ENCODE data around the gene DNAH17.
"Not testable (repeated sequence)": the region's sequence is repeated elsewhere in the genome, so short reads cannot be mapped to it uniquely, and the experiment has no call there.

Gene DNAH17

GRCh38 chr17:78477913-78478756, 99.1 kb downstream of the DNAH17 start:
- FAIRE-seq (no peak), DNase-seq (ENCODE audit: insufficient read length, low spot score) (no peak)
- no peak for TF ChIP-seq POLR2A (IDR thresholded peaks at IDR 0.05; ENCODE audit: low read depth, low read length)

GRCh38 chr17:78476973-78477372, 100.2 kb downstream of the DNAH17 start:
- FAIRE-seq = no peak

GRCh38 chr17:78476149-78476548, 101.0 kb downstream of the DNAH17 start:
- no peak for TF ChIP-seq POLR2A (IDR thresholded peaks at IDR 0.05; ENCODE audit: low read depth, low read length)
- DNase-seq (ENCODE audit: insufficient read length, low spot score) = no peak
- FAIRE-seq = no peak

More at GRCh38 chr17:78476973-78477372, 100.2 kb downstream of the DNAH17 start:
- no peak for DNase-seq (ENCODE audit: insufficient read length, low spot score)
- TF ChIP-seq POLR2A (IDR thresholded peaks at IDR 0.05; ENCODE audit: low read depth, low read length) = no peak

GRCh38 chr17:78475211-78475610, 102.0 kb downstream of the DNAH17 start:
- no peak for TF ChIP-seq POLR2A (IDR thresholded peaks at IDR 0.05; ENCODE audit: low read depth, low read length)
- FAIRE-seq (no peak), DNase-seq (ENCODE audit: insufficient read length, low spot score) (no peak)

GRCh38 chr17:78474614-78475146, 102.5 kb downstream of the DNAH17 start:
- TF ChIP-seq POLR2A (IDR thresholded peaks at IDR 0.05; ENCODE audit: low read depth, low read length) = no peak
- FAIRE-seq = no peak
- no peak for DNase-seq (ENCODE audit: insufficient read length, low spot score)

GRCh38 chr17:78473951-78474613, 103.1 kb downstream of the DNAH17 start:
- FAIRE-seq = no peak
- no peak for DNase-seq (ENCODE audit: insufficient read length, low spot score)
- TF ChIP-seq POLR2A (IDR thresholded peaks at IDR 0.05; ENCODE audit: low read depth, low read length) = no peak

GRCh38 chr17:78472035-78472905, 104.9 kb downstream of the DNAH17 start:
- TF ChIP-seq POLR2A (IDR thresholded peaks at IDR 0.05; ENCODE audit: low read depth, low read length) = no peak
- no peak for DNase-seq (ENCODE audit: insufficient read length, low spot score)
- no peak for FAIRE-seq

- no peak for TF ChIP-seq POLR2A (IDR thresholded peaks at IDR 0.05; ENCODE audit: low read depth, low read length)
- DNase-seq (ENCODE audit: insufficient read length, low spot score) (no peak), FAIRE-seq (no peak)
Measured at GRCh38 chr17:78471635-78472034, 105.6 kb downstream of the DNAH17 start.

- FAIRE-seq (no peak), DNase-seq (ENCODE audit: insufficient read length, low spot score) (no peak)
- no peak for TF ChIP-seq POLR2A (IDR thresholded peaks at IDR 0.05; ENCODE audit: low read depth, low read length)
Measured at GRCh38 chr17:78469443-78469842, 107.8 kb downstream of the DNAH17 start.

GRCh38 chr17:78468366-78468765, 108.8 kb downstream of the DNAH17 start:
- TF ChIP-seq POLR2A (IDR thresholded peaks at IDR 0.05; ENCODE audit: low read depth, low read length) = no peak
- DNase-seq (ENCODE audit: insufficient read length, low spot score) = no peak
- no peak for FAIRE-seq

GRCh38 chr17:78466786-78467715, 110.1 kb downstream of the DNAH17 start:
- DNase-seq (ENCODE audit: insufficient read length, low spot score) (no peak), FAIRE-seq (no peak)
- no peak for TF ChIP-seq POLR2A (IDR thresholded peaks at IDR 0.05; ENCODE audit: low read depth, low read length)

- FAIRE-seq; DNase-seq (ENCODE audit: insufficient read length, low spot score): not testable (repeated sequence)
Measured at GRCh38 chr17:78466109-78466785, 110.9 kb downstream of the DNAH17 start.

Data from H54 (cell line).